ENCODE results near the gene ZFP1.

DNA sequence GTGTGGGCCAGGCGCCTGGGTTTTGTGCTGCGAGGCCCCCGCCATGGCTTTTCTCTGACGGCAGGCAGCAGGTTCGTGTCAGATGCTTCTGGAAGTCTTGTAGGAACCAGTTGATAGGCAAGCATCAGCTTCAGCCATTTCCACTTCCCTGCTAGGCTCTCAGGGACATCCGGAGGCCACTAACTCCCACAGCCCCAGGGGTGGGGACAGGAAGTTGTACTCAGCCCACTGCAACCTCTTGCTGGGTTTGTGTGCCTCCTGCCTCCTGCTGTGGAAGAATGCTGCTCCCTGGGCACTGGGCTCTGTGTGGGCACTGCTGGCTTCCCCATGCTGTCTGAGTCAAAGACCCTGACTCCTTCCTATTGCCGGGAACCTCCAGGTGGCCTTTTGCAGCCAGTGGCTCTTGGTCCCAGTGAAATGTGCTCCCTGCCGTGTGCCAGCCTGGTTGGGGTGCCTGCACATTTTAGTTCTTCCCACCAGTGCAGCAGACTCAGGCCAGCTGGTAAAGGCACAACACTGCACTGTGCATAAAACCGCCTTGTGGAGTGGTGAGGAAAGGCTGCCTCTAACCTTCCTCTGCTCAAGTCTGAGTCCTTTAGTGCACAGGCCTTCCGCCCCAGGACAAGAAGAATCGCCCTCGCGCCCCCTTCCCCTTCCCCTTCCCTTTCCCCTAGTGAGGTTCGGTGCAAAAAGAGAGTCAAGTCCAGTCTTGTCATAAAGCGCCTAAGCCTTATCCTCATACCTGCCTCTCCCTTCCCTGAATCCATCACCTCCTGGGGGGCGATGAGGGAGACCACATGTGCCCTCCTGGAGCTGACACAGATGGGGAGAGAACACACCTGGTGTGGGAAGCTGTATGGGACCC, 48.4 kb upstream of the ZFP1 start:
- no peak for TF ChIP-seq POLR2A (IDR thresholded peaks at IDR 0.05)
- TF ChIP-seq, protein P1, sequence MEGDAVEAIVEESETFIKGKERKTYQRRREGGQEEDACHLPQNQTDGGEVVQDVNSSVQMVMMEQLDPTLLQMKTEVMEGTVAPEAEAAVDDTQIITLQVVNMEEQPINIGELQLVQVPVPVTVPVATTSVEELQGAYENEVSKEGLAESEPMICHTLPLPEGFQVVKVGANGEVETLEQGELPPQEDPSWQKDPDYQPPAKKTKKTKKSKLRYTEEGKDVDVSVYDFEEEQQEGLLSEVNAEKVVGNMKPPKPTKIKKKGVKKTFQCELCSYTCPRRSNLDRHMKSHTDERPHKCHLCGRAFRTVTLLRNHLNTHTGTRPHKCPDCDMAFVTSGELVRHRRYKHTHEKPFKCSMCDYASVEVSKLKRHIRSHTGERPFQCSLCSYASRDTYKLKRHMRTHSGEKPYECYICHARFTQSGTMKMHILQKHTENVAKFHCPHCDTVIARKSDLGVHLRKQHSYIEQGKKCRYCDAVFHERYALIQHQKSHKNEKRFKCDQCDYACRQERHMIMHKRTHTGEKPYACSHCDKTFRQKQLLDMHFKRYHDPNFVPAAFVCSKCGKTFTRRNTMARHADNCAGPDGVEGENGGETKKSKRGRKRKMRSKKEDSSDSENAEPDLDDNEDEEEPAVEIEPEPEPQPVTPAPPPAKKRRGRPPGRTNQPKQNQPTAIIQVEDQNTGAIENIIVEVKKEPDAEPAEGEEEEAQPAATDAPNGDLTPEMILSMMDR (IDR thresholded peaks at IDR 0.05): no peak

All from vagina (tissue), 2 donors.